Spleen (tissue), 7 donors: ENCODE results near the gene GABRG3.

Experiments
- POLR2A ChIP-seq, 3 donors: fragments of 450-650 bp; IDR thresholded peaks; one replicate each; pipeline ENCODE4 v1.5.1; 2017; ENCODE audit warnings: antibody characterized with exemption in 3 of 3, mild to moderate bottlenecking in 1 of 3
- TF ChIP-seq, protein P1 (sequence below), 11 experiments: fragments of 200-600 bp in 7 of 11; fragments of 450-650 bp in 4 of 11; sonication (generic) in 4 of 11; IDR thresholded peaks in 8 of 11; conservative IDR thresholded peaks in 3 of 11; 1 replicate in 7 of 11; 2 replicates in 4 of 11; pipeline versions ENCODE4 v1.4.0 to v1.8.0; 2016 to 2021; ENCODE audit warnings: antibody characterized with exemption in 11 of 11, inconsistent platforms in 4 of 11, mild to moderate bottlenecking in 1 of 11
- donor health status: DM: no; HTN: no; CAD: no; lungs with moderate emphysema.
- donor health status: DM: no; HTN: no; CAD: no.
- donor health status: DM: no; HTN: no; CAD: no.

DNA sequence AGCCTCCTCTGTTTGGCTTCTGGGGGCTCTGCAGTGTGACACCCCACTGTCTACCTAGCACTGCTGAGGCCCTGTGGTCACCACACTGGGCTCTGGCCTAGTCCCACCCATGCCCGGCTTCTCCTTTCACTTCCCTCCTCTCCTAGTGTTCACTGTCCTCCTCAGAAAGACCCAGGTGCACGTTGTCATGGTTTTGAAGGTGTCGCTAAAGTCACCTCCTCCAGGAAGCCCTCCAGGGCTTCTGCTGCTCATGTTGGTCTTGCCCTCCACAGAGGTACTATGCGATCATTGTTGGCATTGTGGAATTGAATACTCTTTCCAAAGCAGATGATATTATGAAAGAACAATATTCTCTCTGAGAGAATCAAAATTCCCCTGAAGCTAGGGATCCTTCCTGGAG is 163.5 kb downstream of the GABRG3 start:
- TF ChIP-seq, protein P1, sequence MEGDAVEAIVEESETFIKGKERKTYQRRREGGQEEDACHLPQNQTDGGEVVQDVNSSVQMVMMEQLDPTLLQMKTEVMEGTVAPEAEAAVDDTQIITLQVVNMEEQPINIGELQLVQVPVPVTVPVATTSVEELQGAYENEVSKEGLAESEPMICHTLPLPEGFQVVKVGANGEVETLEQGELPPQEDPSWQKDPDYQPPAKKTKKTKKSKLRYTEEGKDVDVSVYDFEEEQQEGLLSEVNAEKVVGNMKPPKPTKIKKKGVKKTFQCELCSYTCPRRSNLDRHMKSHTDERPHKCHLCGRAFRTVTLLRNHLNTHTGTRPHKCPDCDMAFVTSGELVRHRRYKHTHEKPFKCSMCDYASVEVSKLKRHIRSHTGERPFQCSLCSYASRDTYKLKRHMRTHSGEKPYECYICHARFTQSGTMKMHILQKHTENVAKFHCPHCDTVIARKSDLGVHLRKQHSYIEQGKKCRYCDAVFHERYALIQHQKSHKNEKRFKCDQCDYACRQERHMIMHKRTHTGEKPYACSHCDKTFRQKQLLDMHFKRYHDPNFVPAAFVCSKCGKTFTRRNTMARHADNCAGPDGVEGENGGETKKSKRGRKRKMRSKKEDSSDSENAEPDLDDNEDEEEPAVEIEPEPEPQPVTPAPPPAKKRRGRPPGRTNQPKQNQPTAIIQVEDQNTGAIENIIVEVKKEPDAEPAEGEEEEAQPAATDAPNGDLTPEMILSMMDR (IDR thresholded peaks at IDR 0.05 in 8 of 11, conservative IDR thresholded peaks at IDR 0.05 in 3 of 11) = no peak
- TF ChIP-seq POLR2A (IDR thresholded peaks at IDR 0.05) = no peak
